ENCODE data around the gene MECP2.

The MECP2 gene

DNA sequence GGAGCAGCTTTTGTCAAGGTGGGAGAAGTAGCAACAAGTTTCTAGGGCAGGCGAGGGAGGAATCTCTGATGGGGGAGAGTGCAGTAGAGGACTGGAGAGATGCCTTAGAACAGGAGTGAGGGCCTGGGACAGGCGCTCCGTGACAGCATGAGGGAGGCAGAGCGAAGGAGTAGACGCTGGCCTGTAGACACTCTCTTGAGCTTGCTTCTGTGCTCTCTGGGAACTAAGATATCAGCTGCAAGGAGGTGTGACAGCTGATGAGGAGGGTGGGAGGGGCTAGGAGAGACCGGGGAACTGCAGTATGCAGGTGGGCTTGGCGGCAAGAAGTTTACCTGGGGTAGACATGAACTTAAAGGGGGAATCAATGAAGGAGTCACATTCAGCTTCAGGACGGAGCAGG lies 35.7 kb downstream of the MECP2 start:
- Histone ChIP-seq H3K9me3 (ENCODE audit: control insufficient read depth, insufficient read depth, low read length) (no peaks in the 10 kb centered on the region), H3K27ac (ENCODE audit: low read length) (no peak overlapping the region), H3K4me1 (ENCODE audit: control insufficient read depth, insufficient read depth, low read length) (no peaks in the 10 kb centered on the region), H3K4me3 (ENCODE audit: low read length) (no peak overlapping the region), H3K27me3 (ENCODE audit: control insufficient read depth, insufficient read depth, low read length) (no peaks in the 10 kb centered on the region), H3K36me3 (ENCODE audit: control insufficient read depth, insufficient read depth, low read length) (no peaks in the 10 kb centered on the region)
- DNase-seq (ENCODE audit: low read depth, low spot score) = no peak
- no CpG with 5 or more reads among the region's 8 CpGs for WGBS (ENCODE audit: insufficient coverage, insufficient read length)

DNA sequence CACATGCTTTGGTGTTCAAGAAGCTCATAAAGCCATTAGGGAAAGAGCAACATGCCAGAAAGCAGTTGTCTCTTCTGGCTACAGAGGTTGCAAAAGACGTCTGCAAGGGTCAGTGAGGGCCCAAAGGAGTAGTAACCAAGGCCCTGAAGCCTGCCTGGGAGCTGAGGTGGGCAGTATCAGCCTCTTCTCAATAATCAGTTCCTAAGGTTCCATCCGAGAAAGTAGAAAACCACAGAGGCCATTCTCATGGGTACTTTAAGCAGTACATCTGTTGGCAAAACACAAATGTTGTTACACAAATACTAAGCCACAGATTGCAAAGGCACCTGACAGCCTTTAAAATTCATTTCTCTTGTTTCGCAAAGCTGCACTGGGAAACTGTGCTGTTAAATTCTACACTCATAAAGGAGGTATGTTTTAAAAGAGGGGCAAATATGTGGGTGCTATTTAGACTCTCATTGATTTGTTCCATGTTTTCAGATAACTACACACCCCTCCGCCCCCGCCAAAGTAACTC lies 37.7 kb downstream of the MECP2 start:
- H3K4me1 ChIP-seq (ENCODE audit: control insufficient read depth, insufficient read depth, low read length) = no peaks in the 10 kb centered on the region
- no peak overlapping the region for H3K27ac ChIP-seq (ENCODE audit: low read length)
- H3K27me3 ChIP-seq (ENCODE audit: control insufficient read depth, insufficient read depth, low read length) = no peaks in the 10 kb centered on the region
- H3K9me3 ChIP-seq (ENCODE audit: control insufficient read depth, insufficient read depth, low read length) = no peaks in the 10 kb centered on the region
- no peak for DNase-seq (ENCODE audit: low read depth, low spot score)
- no CpG with 5 or more reads among the region's 5 CpGs for WGBS (ENCODE audit: insufficient coverage, insufficient read length)
- H3K4me3 ChIP-seq (ENCODE audit: low read length) = no peak overlapping the region
- H3K36me3 ChIP-seq (ENCODE audit: control insufficient read depth, insufficient read depth, low read length) = no peaks in the 10 kb centered on the region

DNA sequence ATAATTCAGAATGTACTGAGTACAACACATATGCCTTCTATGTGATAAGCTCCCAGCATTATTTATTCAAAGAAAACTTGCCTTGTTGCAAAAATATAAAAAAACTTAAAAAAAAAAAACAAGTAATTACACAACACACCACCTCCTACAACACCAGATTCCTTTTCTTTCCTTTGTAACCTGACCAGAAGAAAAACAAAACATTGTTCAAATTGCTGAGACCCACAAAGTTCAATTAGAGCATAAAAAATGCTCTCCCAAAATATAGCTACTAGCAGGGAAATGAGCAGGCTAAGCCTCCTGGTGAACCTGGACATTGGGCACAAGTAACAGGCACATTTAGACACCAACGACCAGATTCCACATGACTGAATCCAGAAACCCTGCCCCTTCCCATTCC lies 38.3 kb downstream of the MECP2 start:
- Histone ChIP-seq H3K27ac (ENCODE audit: low read length) (no peak overlapping the region), H3K27me3 (ENCODE audit: control insufficient read depth, insufficient read depth, low read length) (no peaks in the 10 kb centered on the region), H3K9me3 (ENCODE audit: control insufficient read depth, insufficient read depth, low read length) (no peaks in the 10 kb centered on the region), H3K4me3 (ENCODE audit: low read length) (no peak overlapping the region), H3K4me1 (ENCODE audit: control insufficient read depth, insufficient read depth, low read length) (no peaks in the 10 kb centered on the region), H3K36me3 (ENCODE audit: control insufficient read depth, insufficient read depth, low read length) (no peaks in the 10 kb centered on the region)
- no peak for DNase-seq (ENCODE audit: low read depth, low spot score)
- no CpG with 5 or more reads among the region's 1 CpG for WGBS (ENCODE audit: insufficient coverage, insufficient read length)

DNA sequence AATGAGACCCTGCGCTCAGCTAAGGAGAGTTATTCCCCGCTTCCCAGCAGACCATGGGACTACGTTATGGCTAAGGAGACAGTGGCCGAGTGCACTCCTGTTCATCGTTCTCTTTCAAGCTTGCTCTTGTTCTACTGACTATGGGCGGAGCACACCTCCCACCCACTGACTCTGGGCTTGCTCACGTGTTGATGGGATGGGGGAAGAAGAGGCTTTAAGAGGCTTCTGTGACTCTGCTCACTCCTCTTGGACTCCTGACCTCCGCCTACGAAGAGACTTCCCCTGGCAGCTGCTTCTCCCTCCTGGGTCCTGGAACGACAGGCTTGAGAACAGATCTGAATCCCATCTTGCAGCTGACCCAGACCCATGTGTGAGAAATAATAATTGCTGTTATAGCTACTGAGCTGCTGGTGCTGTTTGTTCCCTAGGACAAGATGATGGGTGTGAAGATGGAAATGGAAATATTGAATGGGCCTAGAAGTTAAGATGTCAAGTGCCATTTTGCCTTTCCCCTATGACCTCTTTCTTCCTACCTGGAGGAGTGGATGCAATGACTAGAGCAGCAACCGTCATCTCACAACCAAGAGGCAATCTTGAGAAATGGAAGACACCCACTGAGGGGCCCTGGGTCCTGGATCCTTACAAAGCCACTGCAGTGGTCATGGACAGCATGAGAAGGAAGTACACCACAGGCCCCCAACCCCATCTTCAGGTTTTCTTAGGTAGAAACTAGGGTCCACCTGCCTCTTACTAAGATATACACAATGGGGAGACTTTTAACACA lies 39.1 kb downstream of the MECP2 start:
- Histone ChIP-seq H3K36me3 (ENCODE audit: control insufficient read depth, insufficient read depth, low read length) (no peaks in the 10 kb centered on the region), H3K27ac (ENCODE audit: low read length) (no peak overlapping the region), H3K9me3 (ENCODE audit: control insufficient read depth, insufficient read depth, low read length) (no peaks in the 10 kb centered on the region), H3K4me1 (ENCODE audit: control insufficient read depth, insufficient read depth, low read length) (no peaks in the 10 kb centered on the region), H3K4me3 (ENCODE audit: low read length) (no peak overlapping the region), H3K27me3 (ENCODE audit: control insufficient read depth, insufficient read depth, low read length) (no peaks in the 10 kb centered on the region)
- no CpG with 5 or more reads among the region's 11 CpGs for WGBS (ENCODE audit: insufficient coverage, insufficient read length)
- no peak for DNase-seq (ENCODE audit: low read depth, low spot score)

DNA sequence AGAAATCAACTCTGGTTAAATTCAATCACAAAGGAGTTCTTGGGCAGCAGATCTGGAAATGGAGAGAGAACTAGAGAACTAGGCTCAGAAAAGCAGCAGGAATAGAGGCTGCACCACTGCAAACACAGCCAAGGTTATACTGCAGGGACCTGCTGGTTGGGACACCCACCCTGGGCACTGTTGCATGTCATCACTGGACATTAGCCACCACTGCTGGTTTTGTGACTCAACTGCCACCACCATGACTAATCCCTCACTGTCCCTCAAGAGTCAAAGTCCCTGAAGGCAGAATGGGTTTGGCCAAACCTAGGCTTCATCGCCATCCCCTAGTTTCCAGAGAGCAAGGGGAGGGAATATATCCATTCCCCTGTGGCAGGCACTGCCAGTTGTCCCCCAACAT lies 39.7 kb downstream of the MECP2 start:
- H3K9me3 ChIP-seq (ENCODE audit: control insufficient read depth, insufficient read depth, low read length) = no peaks in the 10 kb centered on the region
- H3K27ac ChIP-seq (ENCODE audit: low read length) = no peak overlapping the region
- H3K4me1 ChIP-seq (ENCODE audit: control insufficient read depth, insufficient read depth, low read length) = no peaks in the 10 kb centered on the region
- no peak for DNase-seq (ENCODE audit: low read depth, low spot score)
- no peak overlapping the region for H3K4me3 ChIP-seq (ENCODE audit: low read length)
- WGBS (ENCODE audit: insufficient coverage, insufficient read length) = no CpG with 5 or more reads among the region's 1 CpG
- no peaks in the 10 kb centered on the region for H3K27me3 ChIP-seq (ENCODE audit: control insufficient read depth, insufficient read depth, low read length)
- no peaks in the 10 kb centered on the region for H3K36me3 ChIP-seq (ENCODE audit: control insufficient read depth, insufficient read depth, low read length)

DNA sequence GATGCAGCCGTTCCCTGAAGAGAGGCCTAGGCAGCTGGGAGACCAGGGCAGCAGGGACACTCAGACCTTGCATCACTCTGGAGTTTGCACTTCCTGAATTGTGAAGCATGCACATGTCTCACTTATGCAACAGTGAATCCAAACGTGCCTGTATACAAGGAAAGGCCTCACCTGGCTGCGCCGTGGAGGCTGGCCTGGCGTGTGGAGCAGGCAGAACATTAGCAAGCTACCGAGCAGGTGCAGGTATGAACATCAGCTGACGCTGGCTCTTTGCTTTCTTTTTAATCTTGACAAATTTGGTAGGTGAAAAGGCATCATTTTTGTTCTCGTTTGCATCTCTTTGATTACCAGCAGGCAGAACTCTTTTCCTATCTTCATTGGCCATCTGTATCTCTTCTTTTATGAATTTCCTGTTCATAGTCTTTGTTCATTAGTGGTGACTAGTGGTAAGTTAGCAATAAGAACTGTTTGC lies 40.7 kb downstream of the MECP2 start:
- Histone ChIP-seq H3K27me3 (ENCODE audit: control insufficient read depth, insufficient read depth, low read length) (no peaks in the 10 kb centered on the region), H3K36me3 (ENCODE audit: control insufficient read depth, insufficient read depth, low read length) (no peaks in the 10 kb centered on the region), H3K4me1 (ENCODE audit: control insufficient read depth, insufficient read depth, low read length) (no peaks in the 10 kb centered on the region), H3K4me3 (ENCODE audit: low read length) (no peak overlapping the region), H3K27ac (ENCODE audit: low read length) (no peak overlapping the region), H3K9me3 (ENCODE audit: control insufficient read depth, insufficient read depth, low read length) (no peaks in the 10 kb centered on the region)
- no CpG with 5 or more reads among the region's 8 CpGs for WGBS (ENCODE audit: insufficient coverage, insufficient read length)
- no peak for DNase-seq (ENCODE audit: low read depth, low spot score)

DNA sequence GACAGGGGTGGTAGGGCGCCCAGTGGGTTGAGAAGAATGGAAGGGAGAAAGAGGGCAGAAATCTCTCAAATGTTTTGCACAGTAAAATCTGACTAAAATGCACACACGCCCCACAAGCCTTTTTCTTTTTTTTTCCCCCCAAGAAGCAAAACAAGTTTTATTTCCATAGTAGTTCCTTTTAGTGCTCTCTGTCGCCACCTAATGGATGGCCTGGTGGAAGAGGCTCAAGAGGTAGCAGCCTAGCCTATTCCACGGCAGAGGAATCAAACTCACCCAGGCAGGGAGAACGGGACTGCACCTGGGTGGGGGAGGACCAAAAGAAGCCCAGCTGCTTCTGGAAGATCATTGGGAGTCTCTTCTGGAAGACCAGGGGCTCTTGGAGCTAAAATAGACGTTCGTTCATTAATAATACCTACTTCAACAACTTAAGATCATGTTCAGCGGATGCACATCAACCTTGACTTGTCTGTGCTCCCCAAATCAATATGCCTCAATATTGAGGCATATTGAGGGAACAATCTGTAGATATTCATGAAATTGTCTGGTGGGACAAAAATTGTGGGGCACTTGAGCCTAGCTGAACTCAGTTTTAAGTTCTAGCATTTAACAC lies 46.2 kb downstream of the MECP2 start:
- Histone ChIP-seq H3K9me3 (ENCODE audit: control insufficient read depth, insufficient read depth, low read length) (no peaks in the 10 kb centered on the region), H3K36me3 (ENCODE audit: control insufficient read depth, insufficient read depth, low read length) (no peaks in the 10 kb centered on the region), H3K27me3 (ENCODE audit: control insufficient read depth, insufficient read depth, low read length) (no peaks in the 10 kb centered on the region), H3K4me3 (ENCODE audit: low read length) (no peak overlapping the region), H3K27ac (ENCODE audit: low read length) (no peak overlapping the region), H3K4me1 (ENCODE audit: control insufficient read depth, insufficient read depth, low read length) (no peaks in the 10 kb centered on the region)
- no peak for DNase-seq (ENCODE audit: low read depth, low spot score)
- no CpG with 5 or more reads among the region's 8 CpGs for WGBS (ENCODE audit: insufficient coverage, insufficient read length)

DNA sequence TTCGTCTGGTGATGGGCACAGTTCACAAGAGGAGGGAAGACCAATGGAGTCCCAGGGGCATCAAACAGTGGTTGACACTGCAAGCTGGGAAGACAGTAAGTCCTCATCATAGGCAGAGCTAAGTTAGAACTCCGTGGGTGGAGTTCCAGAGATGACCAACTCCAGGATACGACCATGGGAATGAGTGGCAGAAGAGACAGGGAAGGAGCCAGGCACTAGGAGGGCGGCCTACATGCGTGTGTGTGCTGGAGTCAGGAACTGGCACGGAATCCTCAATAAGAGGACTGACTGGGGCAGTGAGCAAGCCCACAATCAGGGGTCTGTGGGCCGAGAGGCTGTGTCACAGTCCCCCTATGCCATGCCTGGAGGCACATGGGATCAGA lies 47.4 kb downstream of the MECP2 start:
- no peak for DNase-seq (ENCODE audit: low read depth, low spot score)
- Histone ChIP-seq H3K4me3 (ENCODE audit: low read length) (no peak overlapping the region), H3K9me3 (ENCODE audit: control insufficient read depth, insufficient read depth, low read length) (no peaks in the 10 kb centered on the region), H3K4me1 (ENCODE audit: control insufficient read depth, insufficient read depth, low read length) (no peaks in the 10 kb centered on the region), H3K27me3 (ENCODE audit: control insufficient read depth, insufficient read depth, low read length) (no peaks in the 10 kb centered on the region), H3K27ac (ENCODE audit: low read length) (no peak overlapping the region), H3K36me3 (ENCODE audit: control insufficient read depth, insufficient read depth, low read length) (no peaks in the 10 kb centered on the region)
- WGBS (ENCODE audit: insufficient coverage, insufficient read length) = no CpG with 5 or more reads among the region's 7 CpGs

DNA sequence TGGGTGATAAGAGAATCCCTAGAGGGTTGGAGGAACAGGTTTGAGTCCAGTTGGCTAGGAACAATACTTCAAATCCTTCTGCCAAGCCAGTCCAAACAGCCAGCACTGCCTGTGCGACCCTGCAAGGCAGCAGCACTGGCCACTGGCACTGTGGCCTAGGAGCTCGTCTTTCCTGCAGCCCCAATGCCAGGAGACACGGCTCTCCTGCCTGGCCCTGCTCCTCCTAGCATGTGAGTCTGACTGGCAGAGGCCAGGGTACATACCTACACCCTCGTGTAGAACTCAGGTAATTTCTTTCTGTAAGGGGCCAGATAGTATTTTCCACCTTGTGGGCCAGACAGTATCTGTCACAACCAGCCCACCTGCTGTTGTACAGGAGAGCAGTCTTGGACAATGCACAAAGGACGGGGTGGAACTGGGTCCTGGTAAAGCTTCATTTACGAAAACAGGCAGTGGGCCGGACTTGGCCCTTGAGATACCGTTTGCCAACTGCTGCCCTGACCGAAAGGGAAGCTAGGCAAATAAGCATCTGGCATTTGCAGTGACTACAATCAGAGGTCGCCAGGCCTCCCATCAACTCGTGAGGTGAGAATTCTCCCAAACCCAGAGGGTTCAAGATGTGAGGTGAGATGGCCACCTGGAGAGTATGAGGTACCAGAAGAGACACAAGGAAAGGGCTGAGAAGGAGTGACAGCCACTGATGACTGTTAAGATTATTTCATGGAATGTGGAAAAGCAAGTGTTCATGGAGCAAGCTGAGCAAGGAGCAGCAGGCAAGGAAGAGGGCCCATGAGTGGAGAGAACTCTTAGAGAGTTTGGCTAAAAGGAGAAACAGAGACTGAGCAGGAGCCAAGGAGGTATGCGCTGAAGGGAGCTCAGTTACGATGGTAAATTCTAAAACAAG lies 48.1 kb downstream of the MECP2 start:
- H3K9me3 ChIP-seq (ENCODE audit: control insufficient read depth, insufficient read depth, low read length) = no peaks in the 10 kb centered on the region
- DNase-seq (ENCODE audit: low read depth, low spot score) = no peak
- no peak overlapping the region for H3K4me3 ChIP-seq (ENCODE audit: low read length)
- WGBS (ENCODE audit: insufficient coverage, insufficient read length) = no CpG with 5 or more reads among the region's 13 CpGs
- H3K36me3 ChIP-seq (ENCODE audit: control insufficient read depth, insufficient read depth, low read length) = no peaks in the 10 kb centered on the region
- no peaks in the 10 kb centered on the region for H3K27me3 ChIP-seq (ENCODE audit: control insufficient read depth, insufficient read depth, low read length)
- no peaks in the 10 kb centered on the region for H3K4me1 ChIP-seq (ENCODE audit: control insufficient read depth, insufficient read depth, low read length)
- no peak overlapping the region for H3K27ac ChIP-seq (ENCODE audit: low read length)

DNA sequence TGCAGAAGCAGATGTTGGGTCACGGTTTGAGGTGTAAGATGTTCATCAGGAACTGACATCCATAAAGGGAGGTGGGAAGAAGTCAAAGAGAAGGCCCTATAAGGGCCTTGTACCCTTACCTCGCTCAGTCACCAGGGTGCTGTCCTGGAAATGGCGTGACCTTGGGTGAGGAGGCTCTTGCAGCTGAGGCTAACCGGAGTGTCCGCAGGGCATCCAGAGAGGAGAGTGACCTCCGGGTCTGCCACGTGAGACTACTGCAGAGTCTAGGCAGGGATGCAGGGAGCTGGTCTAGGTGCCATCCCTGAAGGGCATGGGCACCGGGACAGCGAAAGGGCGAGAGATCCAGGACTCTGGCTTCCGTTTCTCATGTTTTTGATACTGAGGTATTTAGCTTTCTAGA lies 49.1 kb downstream of the MECP2 start:
- H3K27ac ChIP-seq (ENCODE audit: low read length) = no peak overlapping the region
- H3K27me3 ChIP-seq (ENCODE audit: control insufficient read depth, insufficient read depth, low read length) = no peaks in the 10 kb centered on the region
- WGBS (ENCODE audit: insufficient coverage, insufficient read length) = no CpG with 5 or more reads among the region's 11 CpGs
- no peak for DNase-seq (ENCODE audit: low read depth, low spot score)
- no peak overlapping the region for H3K4me3 ChIP-seq (ENCODE audit: low read length)
- no peaks in the 10 kb centered on the region for H3K9me3 ChIP-seq (ENCODE audit: control insufficient read depth, insufficient read depth, low read length)
- H3K4me1 ChIP-seq (ENCODE audit: control insufficient read depth, insufficient read depth, low read length) = no peaks in the 10 kb centered on the region
- H3K36me3 ChIP-seq (ENCODE audit: control insufficient read depth, insufficient read depth, low read length) = no peaks in the 10 kb centered on the region

Measured in iPS DF 6.9 (cell line).